ENCODE results near the gene TGM3.

The TGM3 gene

DNA sequence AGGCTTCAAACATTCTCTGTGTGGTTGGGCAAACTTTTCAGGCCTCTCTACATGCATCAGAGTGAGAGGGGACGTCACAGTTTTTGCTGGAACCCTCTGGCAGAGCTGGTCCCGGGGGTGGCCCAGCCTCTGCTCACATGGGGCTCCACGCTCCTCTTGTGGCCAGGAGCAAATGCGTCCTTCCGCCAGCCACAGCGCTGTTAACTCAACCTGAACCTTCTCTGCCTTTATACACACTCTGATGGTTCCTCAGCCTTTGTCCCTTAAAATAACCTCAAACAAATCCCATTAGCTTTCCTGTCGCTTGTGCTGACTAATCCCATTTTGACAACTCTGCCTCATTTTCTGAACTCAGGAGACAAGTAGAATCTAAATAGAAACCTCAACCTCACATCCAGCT lies 45.5 kb downstream of the TGM3 start:
- no peak for DNase-seq

DNA sequence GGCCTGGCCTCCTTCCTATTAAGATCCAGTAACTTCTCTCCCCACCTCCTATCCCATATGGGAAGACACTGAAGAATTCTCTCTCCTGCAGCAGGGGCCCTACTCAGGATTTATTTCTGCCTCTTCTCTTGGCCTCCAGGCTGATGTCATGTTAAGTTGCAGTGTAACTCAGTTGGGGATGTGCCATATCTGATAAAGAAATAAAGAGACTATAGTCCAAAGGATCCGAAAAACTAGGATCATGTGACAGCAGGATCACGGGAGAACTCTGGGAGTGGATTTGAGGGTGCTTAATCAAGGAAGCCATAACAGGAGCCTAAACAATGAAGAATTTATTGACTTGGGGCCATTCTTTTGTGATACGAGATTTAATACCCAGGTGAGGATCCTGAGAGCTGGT lies 46.4 kb downstream of the TGM3 start:
- no peak for DNase-seq

DNA sequence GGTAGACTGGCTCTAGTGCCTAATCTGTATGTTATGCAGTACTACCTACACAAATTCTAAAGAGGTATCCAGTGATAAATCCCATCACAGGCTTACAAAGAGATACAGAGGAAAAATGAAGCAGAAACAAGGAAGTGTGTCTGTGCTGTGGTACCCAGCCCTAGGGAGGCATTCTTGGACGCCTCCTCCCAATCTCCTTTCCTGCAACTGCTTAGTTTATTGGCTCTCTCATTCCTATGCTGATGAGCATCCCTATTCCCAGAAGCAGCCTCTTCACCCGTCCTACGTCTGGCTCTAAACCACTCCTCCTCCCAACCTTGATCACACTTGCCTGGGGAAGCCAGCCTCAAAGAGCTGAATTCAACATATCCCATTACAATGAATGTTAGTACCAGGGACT lies 50.4 kb downstream of the TGM3 start:
- no peak for DNase-seq

DNA sequence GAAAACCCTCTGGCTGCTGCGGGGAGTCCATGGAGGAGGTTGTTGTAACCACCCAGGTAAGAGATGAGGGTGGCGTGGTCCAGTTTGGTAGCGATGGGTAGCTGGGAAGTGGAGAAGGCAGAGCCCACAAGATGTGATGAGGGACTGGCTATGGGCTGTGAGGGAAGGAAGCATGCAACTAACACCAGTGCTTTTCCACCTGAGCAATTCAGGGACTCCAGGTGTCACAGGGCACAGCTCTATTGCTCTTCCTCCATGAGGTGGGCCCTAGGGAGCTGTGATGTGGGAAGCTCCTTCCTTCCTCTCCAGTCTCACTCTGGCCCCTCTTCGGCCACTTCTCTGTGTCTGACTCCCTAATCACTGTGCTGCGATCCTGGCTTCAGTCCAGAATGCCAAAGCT lies 52.5 kb downstream of the TGM3 start:
- no peak for DNase-seq

DNA sequence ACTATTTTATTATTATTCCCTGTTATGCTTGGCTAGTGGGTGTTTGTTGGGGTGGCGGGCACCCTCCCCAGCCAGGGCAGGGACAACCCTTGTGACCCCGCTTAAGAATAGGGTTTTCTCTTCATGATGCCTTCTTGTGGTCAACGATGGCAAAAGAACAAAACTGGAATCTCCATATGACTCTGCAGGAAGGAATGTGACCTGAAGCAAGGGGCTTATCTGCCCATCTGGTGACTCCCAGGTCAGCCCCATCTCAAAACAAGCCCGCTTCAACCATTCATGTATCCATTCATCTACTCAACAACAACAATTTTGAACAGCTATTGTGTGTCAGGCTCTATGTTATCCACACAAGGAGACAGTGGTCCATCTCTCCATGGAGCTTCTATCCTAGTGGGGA lies 54.0 kb downstream of the TGM3 start:
- no peak for DNase-seq

DNA sequence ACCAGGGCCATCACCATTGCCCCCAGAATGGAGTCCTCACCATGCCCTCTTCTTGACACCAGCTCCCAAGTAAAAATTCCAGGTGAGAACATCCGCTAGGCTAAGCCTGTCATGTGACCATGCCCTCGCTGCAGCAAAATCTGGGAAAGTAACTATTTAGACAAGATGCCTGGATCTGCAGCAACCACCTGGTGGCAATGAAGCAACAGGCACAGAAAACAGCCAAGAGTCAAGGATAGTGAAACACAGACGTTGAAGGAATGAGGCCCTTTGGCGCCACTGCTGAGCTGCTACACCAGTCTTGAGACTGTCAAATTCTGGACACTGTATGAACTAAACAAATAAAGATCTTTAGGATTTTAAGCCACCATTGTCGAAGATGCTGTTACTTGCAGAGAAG lies 54.8 kb downstream of the TGM3 start:
- DNase-seq = no peak

DNA sequence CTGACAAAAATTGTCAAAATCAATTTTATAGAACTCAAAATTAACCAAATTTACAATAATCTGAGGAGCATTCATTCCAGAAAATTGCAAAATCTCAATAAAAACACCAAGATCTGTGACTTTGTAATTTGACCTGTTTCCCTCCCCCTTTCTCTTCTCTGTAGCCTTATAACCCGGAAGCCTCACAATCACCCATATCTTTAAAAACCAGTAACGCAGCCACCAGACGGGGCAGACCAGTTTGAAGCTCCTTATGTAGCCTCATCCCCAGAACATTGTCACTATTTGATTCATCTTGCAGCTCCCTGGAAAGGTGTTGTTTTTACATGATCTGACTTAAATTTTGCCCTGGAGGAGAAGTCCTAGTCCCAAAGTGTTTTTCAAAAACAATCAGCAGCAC lies 57.4 kb downstream of the TGM3 start:
- DNase-seq = no peak

DNA sequence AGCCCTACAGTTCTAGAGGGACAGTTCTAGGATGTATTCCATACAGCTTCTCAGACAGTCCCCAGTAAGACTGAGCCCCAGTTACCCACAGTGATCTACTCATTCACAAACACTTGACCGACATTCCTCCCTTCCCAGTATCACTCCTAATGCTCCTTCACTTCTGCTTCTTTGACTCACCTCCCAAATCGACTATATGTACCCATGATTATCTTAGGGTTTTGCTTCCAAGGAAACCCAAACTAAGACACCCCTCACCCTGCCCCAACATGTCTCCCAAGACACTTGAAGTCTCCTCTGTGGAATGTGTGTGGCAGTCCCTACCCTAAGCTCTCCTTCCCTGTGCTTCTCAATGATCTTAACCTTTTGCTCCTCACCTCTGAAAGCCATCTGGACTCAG lies 61.3 kb downstream of the TGM3 start:
- no peak for DNase-seq

DNA sequence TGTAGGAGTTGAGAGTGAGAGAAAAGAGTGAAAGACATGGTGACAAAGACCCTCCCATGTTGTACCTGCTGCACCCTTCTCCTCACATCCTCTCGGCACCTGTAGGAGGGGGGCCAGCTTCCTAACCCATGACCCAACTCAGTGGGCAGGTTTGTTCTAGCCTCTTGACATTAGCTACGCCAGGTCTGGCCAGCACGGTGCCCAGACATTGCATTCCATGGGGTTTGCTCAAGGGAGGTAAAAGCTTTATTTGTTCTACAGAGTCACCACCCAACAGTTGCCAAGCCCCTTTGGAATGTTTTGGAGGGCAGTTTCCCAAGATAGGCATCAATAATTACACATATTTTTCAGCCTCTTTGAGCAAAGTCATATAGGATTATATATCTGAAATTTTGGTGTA lies 62.2 kb downstream of the TGM3 start:
- no peak for DNase-seq

DNA sequence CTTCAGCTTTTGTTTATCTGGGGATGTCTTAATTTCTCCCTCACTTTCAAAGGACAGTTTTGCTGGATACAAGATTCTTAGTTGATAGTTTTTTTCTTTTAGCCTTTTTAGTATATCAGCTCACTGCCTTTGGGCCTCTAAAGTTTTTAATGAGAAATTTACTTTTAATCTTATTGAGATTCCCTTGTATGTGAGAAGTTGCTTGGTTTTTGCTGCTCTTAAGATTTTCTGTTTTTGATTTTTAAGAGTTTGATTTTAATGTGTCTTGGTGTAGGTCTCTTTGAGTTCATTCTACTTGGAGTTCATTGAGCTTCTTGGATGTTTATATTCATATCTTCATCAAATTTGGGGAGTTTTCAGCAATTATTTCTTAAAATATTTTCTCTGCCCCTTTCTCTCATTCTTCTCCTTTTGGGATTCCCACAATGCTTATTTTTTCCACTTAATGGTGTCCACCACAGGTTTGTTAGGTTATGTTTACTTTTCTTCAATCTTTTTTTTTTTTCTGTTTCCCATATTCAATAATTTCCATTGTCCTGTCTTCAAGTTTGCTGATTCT lies 65.3 kb downstream of the TGM3 start:
- DNase-seq = no peak

DNA sequence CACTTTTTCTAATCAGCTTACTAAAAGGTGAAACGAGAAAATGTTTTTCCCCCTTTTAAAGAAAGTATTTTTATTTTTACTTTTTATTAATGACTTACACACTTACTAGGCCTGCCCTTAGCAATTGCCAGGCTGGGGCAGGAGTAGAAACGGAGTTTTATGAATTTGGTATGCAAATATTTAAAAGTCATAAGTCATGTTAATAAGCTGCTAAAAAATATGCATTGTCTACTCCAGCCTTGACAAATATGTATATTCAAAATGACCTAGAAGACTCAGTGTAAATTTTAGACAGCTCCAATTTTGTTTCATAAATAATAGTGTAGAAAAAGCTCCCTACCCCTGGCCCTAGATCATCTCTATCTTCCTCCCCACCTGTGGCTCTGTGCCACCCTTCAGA lies 67.4 kb downstream of the TGM3 start:
- no peak for DNase-seq

DNA sequence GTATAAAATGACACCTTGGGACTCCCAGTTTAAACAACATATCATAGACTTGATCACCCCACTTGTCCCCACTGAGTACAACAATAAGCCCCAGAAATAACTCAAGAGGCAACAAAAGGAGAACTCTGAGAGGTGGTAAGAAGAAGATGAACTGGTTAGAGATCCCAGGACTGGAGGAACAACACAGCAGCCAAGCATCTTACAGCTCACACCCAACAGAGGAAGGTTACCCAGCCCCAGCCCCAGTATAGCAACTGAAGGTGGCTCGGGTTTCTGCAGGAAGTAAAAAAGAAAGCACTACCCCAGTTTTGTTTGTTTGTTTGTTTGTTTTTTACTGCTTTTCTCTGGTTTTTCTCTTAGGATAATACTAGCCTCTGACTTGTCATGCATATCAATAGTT lies 67.8 kb downstream of the TGM3 start:
- no peak for DNase-seq

DNA sequence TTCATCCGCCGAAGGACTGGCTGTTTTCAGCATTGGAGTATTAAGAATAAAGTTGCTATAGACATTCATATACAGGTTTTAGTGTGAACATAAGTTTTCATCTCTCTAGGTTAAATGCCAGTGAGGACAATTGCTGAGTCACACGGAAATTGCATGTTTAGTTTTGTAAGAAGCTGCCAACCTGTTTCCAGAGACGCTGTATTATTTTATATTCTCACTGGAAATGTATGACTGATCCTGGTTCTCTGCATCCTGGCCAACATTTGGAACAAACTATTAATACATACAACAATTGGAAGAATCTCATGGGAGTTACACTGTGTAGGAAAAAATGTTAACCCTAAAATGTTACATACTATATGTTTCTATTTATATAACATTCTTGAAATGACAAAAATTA lies 68.2 kb downstream of the TGM3 start:
- DNase-seq = no peak

DNA sequence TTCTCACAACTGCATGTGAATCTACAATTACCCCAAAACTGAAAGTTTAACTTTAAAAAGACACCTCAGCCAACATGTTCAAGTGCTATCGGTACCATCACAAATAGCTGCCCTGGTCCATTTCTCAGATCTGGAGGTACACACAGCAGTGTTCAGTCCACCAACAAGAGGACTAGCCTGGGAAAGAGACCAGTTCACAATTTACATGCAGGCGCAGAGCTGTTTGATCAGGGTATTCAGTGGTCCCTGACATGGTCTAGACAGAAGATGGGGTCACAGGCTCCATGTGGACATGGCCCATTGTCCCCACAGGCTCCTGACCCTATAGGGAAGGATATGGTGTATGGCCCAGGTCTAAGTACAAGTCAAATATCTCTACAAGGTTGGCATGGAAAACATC lies 69.3 kb downstream of the TGM3 start:
- DNase-seq = no peak

DNA sequence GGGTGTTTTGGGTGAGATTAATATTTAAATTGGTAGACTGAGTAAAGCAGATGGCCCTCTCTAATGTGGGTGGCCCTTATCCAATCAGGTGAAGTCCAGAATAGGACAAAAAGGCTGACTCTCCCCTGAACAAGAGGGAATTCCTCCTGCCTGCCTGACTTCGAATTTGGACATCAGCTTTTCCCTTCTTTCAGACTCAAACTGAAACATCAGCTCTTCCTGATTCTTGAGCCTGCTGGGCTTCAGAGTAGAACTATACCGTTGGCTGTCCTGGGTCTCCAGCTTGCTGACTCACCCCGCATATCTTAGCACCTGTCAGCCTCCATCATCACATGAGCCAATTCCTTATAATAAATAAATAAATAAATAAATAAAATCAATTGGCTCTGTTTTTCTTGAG lies 69.9 kb downstream of the TGM3 start:
- no peak for DNase-seq

DNA sequence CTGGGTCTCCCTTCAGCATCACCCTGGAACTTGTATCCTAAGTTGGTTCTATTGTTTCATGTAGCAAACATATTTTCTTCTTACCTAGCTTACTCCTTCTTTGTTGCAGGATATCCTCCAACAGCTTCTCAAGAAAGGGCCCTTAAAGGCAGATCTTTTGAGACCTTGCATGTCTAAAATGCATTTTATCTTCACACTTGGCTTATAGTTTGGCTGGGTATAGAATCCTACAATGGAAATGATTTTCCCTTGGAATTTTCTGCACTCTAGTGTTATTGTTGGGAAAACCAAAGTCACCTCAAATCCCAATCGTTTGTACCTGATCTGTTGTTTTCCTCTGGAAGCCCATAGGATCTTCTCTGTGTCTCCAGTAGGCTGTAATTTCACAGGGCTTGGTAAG lies 72.8 kb downstream of the TGM3 start:
- DNase-seq = no peak

DNA sequence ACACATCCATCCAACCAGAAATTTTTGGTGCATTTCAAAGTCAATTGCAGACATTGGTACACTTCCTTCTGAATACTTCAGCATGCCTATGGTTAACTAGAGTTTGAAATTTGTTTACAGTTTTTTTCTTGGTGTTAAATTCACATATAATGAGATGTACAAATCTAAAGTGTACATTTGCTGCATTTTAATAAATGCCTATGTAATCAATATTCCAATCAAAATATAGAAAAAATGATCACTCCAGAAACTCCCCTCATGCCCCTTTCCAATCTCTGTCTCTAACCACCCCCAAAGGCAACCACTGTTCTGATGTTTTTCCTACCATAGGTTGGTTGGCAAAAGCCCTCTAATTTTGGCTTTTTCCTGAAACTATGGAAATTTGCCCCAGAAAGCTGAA lies 77.3 kb downstream of the TGM3 start:
- no peak for DNase-seq

DNA sequence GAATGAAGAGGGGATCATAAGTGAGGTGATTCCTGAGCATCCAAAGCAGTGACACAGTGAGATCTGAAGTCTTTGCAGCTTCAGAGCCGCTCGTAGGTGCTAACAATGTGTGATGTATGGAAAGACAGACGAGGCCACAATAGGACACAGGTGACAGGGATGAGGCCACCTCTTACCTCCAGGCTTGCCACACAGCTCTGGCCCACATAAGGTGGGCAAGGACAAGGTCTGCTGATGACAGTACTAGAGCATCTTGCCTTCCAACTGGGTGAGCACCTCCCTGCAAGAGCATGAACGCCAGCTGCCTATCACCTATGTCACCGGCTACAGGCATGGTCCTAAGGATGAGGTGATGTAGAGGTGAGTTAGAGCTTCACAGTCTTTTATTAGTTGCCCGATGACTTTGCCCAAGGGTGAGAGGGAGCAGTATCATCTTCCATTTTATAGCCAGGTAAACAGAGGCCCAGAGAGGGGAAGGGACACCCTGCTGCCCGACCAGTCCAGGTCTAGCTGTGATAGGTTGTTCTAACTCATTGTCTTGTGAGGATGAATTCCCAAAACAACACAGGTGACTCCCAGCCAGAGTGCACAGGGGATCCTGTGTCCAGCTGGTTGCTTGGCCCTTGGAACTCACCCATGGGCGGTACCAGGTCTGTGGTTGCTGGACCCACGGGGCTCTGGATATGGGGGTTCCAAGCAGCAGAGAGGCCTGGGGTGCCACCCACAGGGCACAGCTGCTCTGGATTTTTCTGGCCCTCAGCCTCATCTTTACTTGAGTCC lies 78.7 kb downstream of the TGM3 start:
- no peak for DNase-seq

DNA sequence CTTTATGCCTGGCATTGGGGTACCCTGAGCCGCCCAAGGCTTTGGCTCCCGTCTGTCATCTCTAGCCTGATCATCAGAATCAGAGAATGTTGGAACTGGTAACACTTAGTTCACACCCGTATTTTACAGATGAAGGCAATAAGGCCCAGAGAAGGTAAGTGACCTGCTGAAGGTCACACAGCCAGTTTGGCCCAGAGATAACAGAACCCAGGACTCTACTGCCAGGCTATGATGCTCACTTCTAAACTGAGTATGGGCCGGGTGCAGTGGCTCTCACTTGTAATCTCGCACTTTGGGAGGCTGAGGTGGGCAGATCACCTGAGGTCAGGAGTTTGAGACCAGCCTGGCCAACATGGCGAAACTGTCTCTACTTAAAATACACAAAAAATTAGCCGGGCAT lies 83.1 kb downstream of the TGM3 start:
- no peak for DNase-seq

DNA sequence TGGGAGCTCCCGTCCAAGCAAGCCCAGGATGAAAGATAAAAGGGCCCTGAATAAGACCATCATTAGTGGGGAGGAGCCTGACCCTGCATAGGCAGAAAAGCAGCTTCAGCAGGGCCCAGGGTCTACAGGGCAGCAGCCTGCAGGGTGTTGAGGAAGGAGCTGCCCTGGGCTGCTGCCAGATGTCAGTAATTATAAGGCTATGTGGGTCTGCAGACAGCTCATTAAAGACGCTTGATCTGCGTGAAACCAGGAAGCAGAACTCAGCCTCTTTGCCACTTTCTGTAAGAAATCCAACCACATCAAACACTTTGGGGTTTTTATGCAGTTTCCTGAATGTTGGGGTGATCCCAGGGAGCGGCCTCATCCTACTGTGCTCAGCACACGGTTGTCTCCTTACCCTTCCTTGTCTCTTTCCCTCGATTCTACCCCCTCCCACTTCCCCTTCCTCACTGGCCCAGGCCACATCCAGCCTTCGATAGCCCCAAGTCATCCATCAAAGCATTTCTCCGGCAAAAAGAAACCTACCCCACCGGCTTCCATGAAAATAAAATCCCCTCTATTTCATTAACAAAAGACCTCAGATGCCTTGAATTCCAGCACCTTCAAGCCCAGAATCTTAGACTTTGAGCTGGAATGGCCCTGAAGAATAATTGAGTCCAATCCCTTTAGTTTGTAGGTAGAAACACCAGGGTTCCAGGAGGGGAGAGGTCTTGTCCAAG lies 83.9 kb downstream of the TGM3 start:
- no peak for DNase-seq

DNA sequence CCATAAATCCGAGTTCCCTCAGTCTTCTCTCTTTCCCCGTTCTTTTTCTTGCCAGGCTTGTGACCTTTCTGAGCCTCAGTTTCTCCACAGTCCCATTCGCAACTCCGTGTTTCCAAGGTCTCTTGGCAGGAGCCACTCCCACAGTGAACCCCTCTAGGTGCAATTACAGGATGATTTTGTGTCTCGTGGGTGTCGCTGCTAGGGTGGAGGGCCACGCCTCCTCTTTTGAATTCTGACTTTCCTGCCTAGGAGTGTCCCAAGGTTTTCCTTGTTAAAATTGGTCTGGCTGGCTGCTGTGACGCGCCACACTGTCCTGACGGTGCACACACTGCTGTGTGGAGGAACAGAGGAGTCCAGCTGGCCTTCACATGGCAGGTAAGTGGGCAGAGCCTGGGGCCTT lies 84.8 kb downstream of the TGM3 start, which contains the start of gene TGM6:
TSS of gene TGM6 (plus strand) at position 301 of the 400 bp plus-strand sequence. CDS start at position 369, 68 bp downstream.
- DNase-seq = no peak

DNA sequence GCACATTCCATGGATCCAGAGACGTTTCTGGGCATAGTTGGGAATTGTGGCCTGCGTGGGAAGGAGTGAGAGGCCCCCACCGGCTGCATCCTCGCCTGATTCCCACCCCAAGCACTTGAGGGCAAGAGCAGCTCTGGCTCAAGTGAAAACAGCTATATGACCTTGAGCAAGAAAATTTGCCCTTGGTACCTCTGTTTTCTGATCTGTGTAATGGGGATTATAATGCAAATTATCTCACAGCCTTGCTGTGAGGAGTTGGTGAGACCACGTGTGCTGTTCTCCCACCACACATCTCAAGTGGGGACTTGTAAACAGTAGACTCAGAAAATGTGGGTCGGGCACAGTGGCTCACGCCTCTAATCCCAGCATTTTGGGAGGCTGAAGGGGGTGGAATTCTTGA lies 85.5 kb downstream of the TGM3 start:
- no peak for DNase-seq

DNA sequence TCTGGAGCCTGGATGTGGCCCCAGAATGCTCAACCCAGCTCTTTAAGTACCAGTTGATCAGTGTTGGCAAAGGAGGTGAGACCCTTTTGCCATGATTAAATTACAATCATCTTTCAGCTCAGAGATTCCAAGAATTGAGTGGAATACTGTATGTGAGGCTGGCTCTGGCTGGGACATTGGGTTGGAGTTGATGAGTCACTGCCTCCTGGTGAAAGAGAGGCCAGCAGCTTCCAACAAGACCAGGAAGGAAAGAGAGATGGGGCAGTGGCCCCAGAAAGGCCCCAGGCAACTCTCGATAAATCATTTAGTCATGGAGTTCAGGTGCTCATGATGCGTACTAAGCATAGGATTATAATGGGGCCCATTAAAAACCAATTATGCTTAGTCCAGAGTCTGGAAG lies 87.0 kb downstream of the TGM3 start:
- DNase-seq = no peak

DNA sequence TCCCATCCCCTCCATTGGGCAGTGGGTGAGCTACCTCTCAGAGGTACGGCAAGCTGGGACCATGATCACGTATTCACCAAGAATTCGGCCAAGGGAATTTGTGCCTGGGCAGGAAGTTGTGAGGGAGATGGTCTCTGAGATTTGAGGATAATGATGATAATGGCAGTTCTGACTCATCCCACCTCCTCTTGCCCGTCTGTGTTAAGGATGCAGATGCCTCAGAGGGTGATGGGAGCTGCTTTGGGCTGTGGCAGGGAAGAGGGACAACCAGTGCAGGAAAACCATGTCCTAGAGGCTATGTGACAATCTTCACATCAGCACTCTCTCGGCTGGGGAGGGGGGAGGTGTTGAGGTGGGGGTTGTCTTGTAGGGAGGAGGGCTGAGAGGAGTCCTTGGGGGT lies 89.2 kb downstream of the TGM3 start:
- DNase-seq = no peak

DNA sequence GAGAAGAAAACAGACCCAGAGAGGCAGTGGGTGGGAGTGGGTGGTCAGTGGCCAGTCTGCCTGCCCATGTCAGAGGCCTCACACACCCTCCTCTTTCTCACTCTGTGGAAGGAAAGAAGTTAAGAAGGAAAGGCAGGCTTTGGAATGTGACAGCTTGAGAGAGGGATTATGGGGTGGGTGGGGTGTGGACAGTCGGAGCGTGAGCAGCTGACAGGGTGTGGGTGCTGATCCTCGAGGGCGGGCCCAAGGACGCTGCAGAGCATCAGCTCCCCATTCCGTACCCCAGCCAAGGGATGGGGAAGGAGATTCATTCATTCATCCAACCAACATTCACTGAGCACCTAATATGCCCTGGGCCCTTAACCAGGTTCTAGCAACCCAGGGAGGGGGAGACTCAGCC lies 89.7 kb downstream of the TGM3 start:
- DNase-seq = no peak

Measured in NCI-H345 (cell line).